Dendritic cell treated with granulocyte-macrophage colony-stimulating factor and Interleukin-4, amounts not matched to agents 40 ng/mL and 50 ng/mL, for 4 days (primary cell): ENCODE data around the gene HOXD8.

Source experiments
- H3K27ac Mint-ChIP-seq: one replicate; pipeline ENCODE4 v1.8.0; 2022; ENCODE audit warnings: mild to moderate bottlenecking, mixed read lengths
- H3K27me3 Mint-ChIP-seq: one replicate; pipeline ENCODE4 v1.8.0; 2022; ENCODE audit warnings: mild to moderate bottlenecking, mixed read lengths
- H3K36me3 Mint-ChIP-seq: one replicate; pipeline ENCODE4 v1.8.0; 2022; ENCODE audit warnings: low read depth, mixed read lengths
- H3K4me1 Mint-ChIP-seq: one replicate; pipeline ENCODE4 v1.8.0; 2022; ENCODE audit warnings: low read depth, mixed read lengths
- H3K4me3 Mint-ChIP-seq: one replicate; pipeline ENCODE4 v1.8.0; 2022; ENCODE audit warnings: mild to moderate bottlenecking, moderate library complexity, mixed read lengths
- H3K9me3 Mint-ChIP-seq: one replicate; pipeline ENCODE4 v1.8.0; 2022; ENCODE audit warnings: mixed read lengths
- intact Hi-C: fragments of 100-400 bp; cut with micrococcal nuclease; formaldehyde crosslinking; loops from one replicate; pipeline ENCODE4 v1.15.0; 2022

HOXD8 gene

DNA sequence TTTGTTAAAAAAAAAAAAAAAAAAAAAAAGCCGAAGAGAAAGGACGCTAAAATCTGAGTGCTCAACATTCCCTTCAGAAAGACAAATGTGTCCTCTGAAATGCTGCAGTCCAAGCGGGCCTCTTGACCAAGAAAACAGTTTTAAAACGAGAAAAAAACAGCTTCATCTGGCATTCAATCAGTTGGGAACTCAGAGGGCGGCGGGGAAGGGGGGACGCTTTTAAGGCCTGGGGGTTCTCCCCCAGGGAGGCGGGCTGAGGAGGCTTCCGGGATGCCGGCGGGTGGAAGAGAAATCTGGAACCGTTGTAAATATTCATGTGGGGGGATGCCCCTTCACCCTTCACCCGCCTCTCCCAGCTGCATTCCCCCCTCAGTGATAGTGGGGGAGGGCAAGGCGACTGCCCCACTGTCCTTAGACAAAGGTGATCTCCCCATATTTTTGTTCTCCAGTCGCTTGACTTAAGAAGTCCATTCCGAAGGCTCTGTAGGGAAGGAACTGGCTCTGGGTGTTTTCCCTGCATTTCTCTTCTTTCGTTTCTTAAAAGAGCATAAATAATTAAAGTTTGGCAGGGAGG is 25.7 kb upstream of the HOXD8 start:
- Mint-ChIP-seq H3K27me3 (peaks cover 86% of the 10 kb centered on the region), H3K36me3 (no peaks in the 10 kb centered on the region), H3K4me1 (peaks cover 26% of the 10 kb centered on the region), H3K27ac (no peak overlapping the region), H3K4me3 (no peak overlapping the region), H3K9me3 (no peaks in the 10 kb centered on the region)
- intact Hi-C loops: no loop called here

DNA sequence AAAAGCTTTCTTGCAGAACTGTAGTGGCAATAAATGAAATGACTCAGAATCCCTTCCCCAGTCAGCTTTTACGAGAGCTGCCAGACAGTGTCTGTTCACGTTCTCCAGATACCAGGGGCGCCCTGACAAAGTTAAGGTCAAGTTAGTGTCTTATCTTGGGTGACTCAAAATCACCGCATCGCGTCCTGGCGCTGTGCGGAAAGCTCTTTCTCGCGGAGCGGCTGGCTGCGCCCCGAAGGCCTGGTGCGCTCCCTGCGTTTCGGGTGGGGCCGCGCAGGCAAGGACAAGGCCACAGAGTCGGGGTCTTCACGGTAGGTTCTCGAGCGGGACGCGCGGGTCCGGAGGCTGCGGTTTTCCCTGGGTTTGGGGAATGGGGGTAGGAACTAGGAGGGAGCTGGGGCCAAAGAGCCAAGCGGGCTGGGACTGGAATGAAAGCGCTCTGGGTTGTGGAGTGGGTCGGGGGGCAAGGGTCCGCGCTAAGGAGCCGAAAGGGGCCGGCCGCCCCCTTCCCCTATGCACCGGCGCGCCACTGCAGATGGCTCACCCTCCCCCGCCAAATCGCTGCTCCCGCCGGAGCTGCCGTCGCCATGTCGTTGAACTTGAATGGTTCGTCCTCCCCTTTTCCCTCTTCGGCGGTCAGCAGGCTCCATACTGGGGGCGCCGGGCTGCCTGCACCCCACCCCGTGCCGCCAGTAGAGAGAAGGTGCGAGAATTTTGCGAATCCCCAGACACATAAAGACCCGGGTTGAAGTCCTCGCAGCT is 25.0 kb upstream of the HOXD8 start:
- H3K4me1 Mint-ChIP-seq: peaks cover 26% of the 10 kb centered on the region
- intact Hi-C loops: no loop called here
- no peaks in the 10 kb centered on the region for H3K9me3 Mint-ChIP-seq
- no peak overlapping the region for H3K4me3 Mint-ChIP-seq
- no peak overlapping the region for H3K27ac Mint-ChIP-seq
- H3K36me3 Mint-ChIP-seq: no peaks in the 10 kb centered on the region
- peaks cover 86% of the 10 kb centered on the region for H3K27me3 Mint-ChIP-seq

DNA sequence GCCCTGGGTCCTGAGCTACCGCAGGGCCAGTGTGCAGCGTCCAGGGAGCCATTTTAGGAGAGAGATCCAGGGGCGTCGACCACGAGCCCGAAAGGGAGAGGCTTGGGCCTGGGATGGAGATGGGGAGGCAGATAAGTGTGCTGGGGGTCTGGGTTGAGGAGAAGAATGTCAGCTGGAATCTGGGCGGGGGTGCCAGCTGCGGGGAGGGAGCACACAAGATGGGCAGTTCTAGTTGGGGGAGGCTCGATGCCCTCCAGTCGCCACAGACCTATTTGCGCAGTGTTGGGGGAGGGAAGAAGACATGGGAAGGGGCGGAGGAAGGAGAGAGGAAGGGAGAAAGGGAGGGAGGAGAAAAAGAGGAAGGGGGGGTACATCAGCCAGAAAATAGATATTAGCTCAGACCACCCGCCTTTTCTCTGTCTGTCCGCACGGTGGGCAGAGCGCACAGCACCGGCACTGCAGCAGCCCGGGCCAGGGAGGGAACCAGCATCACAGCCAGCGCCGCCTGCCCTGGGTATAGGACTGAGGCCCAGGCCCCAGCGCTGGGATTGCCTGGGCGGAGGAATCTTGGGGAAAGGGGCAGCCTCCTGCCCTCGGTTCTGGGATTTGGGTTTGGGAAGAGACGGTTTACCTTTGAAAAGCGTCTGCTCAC is 24.3 kb upstream of the HOXD8 start:
- peaks cover 86% of the 10 kb centered on the region for H3K27me3 Mint-ChIP-seq
- H3K36me3 Mint-ChIP-seq: no peaks in the 10 kb centered on the region
- no peak overlapping the region for H3K4me3 Mint-ChIP-seq
- no peak overlapping the region for H3K27ac Mint-ChIP-seq
- intact Hi-C loops: no loop called here
- H3K4me1 Mint-ChIP-seq: peaks cover 26% of the 10 kb centered on the region
- H3K9me3 Mint-ChIP-seq: no peaks in the 10 kb centered on the region

DNA sequence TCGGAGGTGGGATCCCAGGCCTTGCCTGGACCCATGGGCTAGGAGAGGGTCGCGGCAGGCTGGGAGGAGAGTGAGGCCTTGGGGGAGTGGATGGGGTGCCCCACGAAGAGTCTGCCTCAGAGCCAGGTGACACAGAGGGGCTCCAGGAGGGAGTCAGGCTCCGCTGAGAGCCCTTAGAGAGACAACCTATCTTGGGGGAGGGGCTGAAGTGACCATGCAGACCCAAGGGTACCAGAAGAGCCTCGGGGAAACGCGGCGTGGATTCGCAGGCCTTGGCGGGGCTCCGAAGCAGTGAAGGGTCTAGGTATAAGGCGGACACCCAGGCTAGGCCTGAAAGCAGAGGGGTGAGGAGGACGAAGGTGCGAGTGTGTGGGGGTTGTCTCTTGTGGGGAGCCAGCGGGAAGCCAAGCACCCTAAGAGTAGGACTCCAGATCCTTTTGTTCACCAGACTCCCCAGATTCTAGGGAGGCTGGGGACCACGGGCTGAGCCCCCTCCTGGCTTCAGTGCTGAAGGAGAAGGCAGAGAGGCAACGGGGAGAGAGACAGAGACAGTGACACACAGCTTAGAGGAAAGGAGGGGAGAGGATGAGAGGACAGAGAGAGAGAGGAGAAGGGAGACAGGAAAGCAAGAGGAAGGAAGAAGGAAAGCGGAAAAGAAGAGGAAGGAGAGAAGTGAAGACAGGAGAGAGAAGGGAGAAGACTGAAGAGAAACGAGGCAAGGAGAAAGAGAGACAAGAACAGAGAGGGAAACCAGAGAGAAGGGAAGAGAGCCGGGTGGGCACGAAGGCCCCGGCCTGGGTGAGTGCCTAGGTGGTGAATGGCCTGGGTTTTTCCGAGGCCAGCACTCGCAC is 23.6 kb upstream of the HOXD8 start:
- Mint-ChIP-seq H3K36me3 (no peaks in the 10 kb centered on the region), H3K4me3 (no peak overlapping the region), H3K4me1 (peaks cover 27% of the 10 kb centered on the region), H3K27ac (no peak overlapping the region), H3K27me3 (peaks cover 84% of the 10 kb centered on the region), H3K9me3 (no peaks in the 10 kb centered on the region)
- intact Hi-C loops: no loop called here

DNA sequence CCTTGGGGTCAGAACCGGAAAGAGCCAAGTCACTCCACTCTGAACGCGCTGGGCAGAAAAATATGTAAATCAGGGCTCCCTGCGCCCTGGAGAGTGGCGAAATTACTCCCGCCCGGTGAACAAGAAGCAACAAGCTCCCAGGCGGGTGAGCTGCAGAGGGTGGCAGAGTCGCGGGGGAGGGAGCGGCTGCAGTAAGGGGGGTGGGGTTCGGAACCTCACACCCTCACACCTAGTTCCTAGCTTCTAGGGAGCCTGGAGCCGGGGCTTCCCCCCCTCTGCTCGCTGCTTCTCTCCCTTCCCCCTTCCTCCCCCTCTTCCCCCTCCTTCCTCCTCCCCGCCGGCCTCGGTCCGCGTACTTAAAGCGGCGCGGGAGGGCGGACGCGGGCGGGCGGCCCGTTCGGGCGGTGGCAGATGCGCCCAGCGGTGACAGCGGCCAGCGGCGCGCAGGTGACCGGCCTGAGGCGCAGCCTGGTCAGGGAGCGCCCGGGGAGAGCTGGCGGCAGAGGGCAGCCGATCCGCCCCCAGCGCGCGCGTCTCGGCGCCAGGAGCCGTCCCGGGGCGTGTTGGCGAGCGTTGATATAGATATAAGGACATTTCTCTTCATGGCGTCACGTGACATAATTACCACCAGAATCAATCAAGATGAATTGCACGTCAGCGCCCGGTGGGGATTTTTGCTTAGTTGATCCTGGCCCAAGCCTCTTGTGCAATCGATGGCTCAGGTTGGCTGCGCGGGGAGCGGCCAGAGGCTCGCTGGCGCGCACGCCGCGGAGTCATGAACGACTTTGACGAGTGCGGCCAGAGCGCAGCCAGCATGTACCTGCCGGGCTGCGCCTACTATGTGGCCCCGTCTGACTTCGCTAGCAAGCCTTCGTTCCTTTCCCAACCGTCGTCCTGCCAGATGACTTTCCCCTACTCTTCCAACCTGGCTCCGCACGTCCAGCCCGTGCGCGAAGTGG is 22.6 kb upstream of the HOXD8 start, which contains the start of gene HOXD11:
TSS of gene HOXD11 (plus strand) at position 700 of the 959 bp plus-strand sequence. CDS start at position 776, 76 bp downstream.
- Mint-ChIP-seq H3K4me1 (peaks cover 31% of the 10 kb centered on the region), H3K4me3 (peak within 1 kb of the TSS; percentile 13), H3K27ac (no peak within 1 kb of the TSS), H3K27me3 (peaks cover 84% of the 10 kb centered on the region), H3K36me3 (no peaks in the 10 kb centered on the region), H3K9me3 (no peaks in the 10 kb centered on the region)
- intact Hi-C loops: no loop called here

DNA sequence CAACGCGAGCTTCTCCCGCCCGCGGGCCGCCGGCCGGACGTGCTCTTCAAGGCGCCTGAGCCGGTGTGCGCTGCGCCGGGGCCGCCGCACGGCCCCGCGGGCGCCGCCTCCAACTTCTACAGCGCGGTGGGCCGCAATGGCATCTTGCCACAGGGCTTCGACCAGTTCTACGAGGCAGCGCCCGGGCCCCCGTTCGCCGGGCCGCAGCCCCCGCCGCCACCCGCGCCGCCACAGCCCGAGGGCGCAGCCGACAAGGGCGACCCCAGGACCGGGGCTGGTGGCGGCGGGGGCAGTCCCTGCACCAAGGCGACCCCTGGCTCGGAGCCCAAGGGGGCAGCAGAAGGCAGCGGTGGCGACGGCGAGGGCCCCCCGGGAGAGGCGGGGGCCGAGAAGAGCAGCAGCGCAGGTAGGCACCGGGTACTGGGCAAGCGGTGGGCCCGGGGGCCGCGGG is 21.7 kb upstream of the HOXD8 start:
- intact Hi-C loops: no loop called here
- no peak overlapping the region for H3K27ac Mint-ChIP-seq
- peaks cover 84% of the 10 kb centered on the region for H3K27me3 Mint-ChIP-seq
- H3K9me3 Mint-ChIP-seq: no peaks in the 10 kb centered on the region
- no peaks in the 10 kb centered on the region for H3K36me3 Mint-ChIP-seq
- no peak overlapping the region for H3K4me3 Mint-ChIP-seq
- peaks cover 31% of the 10 kb centered on the region for H3K4me1 Mint-ChIP-seq

DNA sequence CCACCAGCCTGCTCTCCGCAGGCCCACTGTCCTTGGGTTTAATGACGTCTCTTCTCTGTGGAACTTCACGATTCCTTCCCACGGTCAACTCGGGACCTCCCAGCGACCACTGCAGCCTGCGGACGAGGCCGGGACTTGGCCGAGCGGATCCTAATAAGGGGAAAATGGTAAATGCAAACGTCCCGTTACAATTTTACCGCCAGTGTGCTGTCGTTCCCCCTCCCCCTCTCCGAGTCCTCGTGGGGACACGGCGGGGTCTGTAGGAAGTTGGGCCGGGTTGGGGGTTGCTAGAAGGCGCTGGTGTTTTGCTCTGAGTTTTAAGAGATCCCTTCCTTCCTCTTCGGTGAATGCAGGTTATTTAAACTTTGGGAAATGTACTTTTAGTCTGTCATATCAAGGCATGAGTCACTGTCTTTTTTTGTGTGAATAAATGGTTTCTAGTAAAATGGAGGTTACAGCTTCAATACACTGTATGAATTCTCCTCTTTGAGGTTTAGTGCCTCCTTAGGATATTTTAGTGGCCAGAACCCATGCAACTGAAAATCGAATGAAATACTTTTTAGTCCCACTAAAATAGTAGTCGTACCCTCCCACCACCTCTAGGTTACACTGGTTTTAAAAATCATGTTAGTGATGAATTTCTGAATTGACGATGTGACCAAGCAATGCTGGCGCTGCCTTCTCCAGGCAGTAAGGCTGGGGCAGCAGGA is 20.2 kb upstream of the HOXD8 start:
- Mint-ChIP-seq H3K27ac (no peak overlapping the region), H3K4me1 (peaks cover 29% of the 10 kb centered on the region), H3K36me3 (no peaks in the 10 kb centered on the region), H3K4me3 (no peak overlapping the region), H3K27me3 (peaks cover 86% of the 10 kb centered on the region), H3K9me3 (no peaks in the 10 kb centered on the region)
- intact Hi-C loops: no loop called here

DNA sequence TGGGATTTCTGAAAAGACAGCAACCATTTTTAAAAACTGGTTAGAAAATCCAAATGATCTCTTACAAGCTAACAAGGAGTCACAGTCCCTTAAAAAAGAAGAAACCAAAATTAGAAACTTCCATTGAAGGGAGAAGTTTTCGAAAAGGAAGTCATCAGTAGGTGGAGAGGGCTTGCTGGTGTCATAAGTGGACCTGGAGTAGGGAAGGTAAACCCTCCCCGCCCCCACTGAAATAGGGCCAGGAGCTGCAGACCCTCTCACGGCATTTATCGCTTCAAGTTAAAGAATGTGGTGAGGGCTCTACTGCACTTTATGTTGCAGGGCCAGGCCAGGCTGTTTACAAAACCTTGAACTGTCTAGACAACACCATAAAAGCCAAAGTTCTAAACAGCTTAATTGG is 19.6 kb upstream of the HOXD8 start:
- Mint-ChIP-seq H3K9me3 (no peaks in the 10 kb centered on the region), H3K27ac (no peak overlapping the region), H3K4me3 (no peak overlapping the region), H3K4me1 (peaks cover 23% of the 10 kb centered on the region), H3K36me3 (no peaks in the 10 kb centered on the region), H3K27me3 (peaks cover 86% of the 10 kb centered on the region)
- intact Hi-C loops: no loop called here

DNA sequence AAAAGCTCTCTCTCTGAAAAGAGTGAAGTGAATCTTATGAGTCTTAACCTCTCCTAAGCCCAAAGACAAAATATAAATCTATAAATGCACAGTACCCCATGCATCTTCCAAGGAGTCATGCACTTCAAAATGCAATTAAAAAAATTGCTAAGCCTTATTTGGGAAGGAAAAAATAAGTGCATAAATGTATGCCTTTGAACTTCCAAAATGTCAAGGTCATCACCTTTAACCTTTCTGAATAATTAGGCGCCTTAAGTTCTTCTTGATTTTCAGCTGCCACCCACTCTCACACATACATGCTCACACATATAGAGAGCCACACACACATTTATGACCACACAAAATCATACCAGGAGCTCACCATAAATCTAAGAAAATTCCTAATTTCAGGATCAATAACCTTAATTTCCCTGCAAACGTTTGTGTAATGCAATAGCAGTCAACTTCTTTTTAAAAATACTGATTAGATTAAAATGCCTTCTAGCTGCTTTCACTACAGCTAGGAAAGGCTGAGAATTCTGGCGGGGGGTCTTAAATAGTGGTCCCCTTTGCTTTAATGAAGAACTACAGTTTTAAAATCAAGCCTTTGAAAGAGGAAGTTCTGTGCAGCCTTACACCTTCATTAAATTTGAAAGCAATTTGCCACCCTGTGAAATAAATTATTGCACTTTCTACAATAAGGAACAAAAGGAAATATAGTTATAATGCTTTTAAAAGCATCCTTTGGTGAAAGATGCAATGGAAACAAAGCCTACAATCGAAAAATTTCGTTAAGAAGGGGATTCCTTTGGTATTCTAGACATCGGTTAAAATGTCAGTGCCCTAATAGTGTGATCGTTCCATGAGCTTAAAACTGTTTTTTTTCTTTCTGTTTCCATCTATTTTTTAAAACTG is 18.8 kb upstream of the HOXD8 start:
- intact Hi-C loops: no loop called here
- peaks cover 84% of the 10 kb centered on the region for H3K27me3 Mint-ChIP-seq
- H3K4me3 Mint-ChIP-seq: no peak overlapping the region
- H3K27ac Mint-ChIP-seq: no peak overlapping the region
- H3K36me3 Mint-ChIP-seq: no peaks in the 10 kb centered on the region
- H3K4me1 Mint-ChIP-seq: peaks cover 16% of the 10 kb centered on the region
- H3K9me3 Mint-ChIP-seq: no peaks in the 10 kb centered on the region

DNA sequence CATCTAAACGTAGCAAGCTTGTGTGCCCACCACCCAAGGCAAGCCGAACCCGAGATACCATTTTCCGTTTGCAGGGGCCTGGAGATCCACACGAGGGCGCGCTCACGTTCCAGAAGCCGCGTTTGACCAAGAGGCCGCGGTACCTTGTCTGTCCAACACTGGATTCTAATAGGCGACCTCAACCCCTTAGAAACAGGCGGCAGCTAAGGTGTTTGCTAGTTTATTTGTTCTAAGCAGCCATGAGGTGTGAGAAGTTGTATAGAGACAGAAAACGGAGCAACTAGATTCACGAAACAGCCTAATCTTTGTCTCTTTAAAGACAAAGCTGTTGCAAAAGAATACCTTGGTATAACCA is 18.2 kb upstream of the HOXD8 start:
- H3K4me1 Mint-ChIP-seq: peaks cover 11% of the 10 kb centered on the region
- H3K36me3 Mint-ChIP-seq: no peaks in the 10 kb centered on the region
- H3K4me3 Mint-ChIP-seq: no peak overlapping the region
- H3K27ac Mint-ChIP-seq: no peak overlapping the region
- peaks cover 84% of the 10 kb centered on the region for H3K27me3 Mint-ChIP-seq
- intact Hi-C loops: no loop called here
- H3K9me3 Mint-ChIP-seq: no peaks in the 10 kb centered on the region

DNA sequence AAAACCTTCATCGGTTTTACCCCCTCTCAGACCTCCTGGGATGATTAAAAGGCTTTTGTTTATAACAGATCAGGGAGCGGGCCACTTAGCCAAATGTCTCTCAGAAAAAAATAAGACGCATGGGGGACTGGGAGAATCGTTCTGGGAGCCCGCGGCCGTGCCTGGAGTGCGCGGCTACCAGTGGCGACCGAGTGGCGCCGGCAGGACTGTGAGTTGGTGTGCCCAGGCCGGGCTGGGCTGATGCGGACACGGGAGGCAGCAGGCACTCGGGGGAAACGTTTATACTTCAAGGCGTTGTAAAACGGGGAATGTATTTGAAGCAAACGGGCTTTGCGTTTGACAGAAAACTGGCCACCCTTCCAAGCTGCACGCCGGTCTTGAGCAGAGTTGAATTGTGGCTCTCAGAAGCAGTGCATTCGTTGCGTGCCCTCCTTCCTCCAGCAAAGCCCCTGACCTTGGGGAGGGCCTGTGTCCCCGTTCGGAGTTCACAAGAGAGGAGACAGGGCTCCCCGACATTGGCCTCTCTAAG is 17.6 kb upstream of the HOXD8 start:
- Mint-ChIP-seq H3K27me3 (peaks cover 87% of the 10 kb centered on the region), H3K9me3 (no peaks in the 10 kb centered on the region), H3K4me1 (peaks cover 9% of the 10 kb centered on the region), H3K27ac (no peak overlapping the region), H3K4me3 (no peak overlapping the region), H3K36me3 (no peaks in the 10 kb centered on the region)
- intact Hi-C loops: no loop called here
